GM12892 (cell line): ENCODE data around the gene NAGPA.

Experiments used
- POLR2A ChIP-seq: IDR thresholded peaks from 2 replicates; pipeline ENCODE4 v1.6.1; 2011; ENCODE audit warnings: low read depth, low read length, control low read depth
- POLR2AphosphoS5 ChIP-seq: IDR thresholded peaks from 2 replicates; pipeline ENCODE4 v1.6.1; 2011; ENCODE audit warnings: low read depth, low read length, control low read depth
- TAF1 ChIP-seq: IDR thresholded peaks from 2 replicates; pipeline ENCODE4 v1.6.1; 2011; ENCODE audit warnings: low read depth, mild to moderate bottlenecking, control low read depth, low read length, borderline replicate concordance

DNA sequence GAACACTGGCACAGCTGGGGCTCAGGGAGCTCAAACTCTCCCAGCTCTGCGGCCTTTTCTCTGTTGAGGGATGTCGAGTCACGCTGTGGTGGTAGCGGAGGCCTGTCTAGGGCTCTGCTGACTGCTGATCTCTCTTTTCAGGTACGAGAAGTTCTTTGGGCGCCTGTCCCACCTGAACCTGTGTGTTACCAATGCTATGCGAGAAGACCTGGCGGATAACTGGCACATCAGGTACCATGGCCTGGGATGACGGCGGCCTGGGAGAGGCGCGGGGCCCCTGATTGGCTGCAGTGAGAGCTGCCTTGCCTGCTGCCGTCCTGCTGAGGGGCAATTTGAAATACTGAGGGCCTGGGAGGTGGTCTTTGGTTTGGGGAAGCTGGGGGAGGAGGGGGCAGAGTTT is 43.6 kb upstream of the NAGPA start:
- TF ChIP-seq POLR2A (no peak), TAF1 (no peak), POLR2AphosphoS5 (no peak)
